Panc1 (cell line): ENCODE measurements around the gene PAH. TPM values are rescaled to one million over a fixed set of nuclear protein-coding genes. Genes with fewer than 3 reads are reported as not detected.
A peak's percentile ranks its signal among the peaks of the same experiment; 100 is the strongest.

Source experiments
- ATAC-seq: fragments of 200-7000 bp; cut with Tn5 transposase; 2 replicates; pipeline ENCODE4 v1.9.1; 2020; ENCODE audit warnings: mild to moderate bottlenecking, moderate library complexity
- BruUV-seq: library from RNA; stranded (reverse); fragments of 400-500 nt; replicated peaks from 2 replicates; lab custom pipeline; 2021; lab: Mats Ljungman, UMichigan
- CTCF ChIA-PET: fragments of 300-600 bp; sonication (Branson Sonifier 250); formaldehyde crosslinking; loops from one replicate; lab custom pipeline; 2022; ENCODE audit warnings: antibody characterized with exemption; lab: Charles Lee
- POLR2A ChIA-PET: fragments of 300-600 bp; sonication (Branson Sonifier 250); formaldehyde crosslinking; loops from one replicate; lab custom pipeline; 2022; ENCODE audit warnings: antibody characterized with exemption; lab: Charles Lee
- DNase-seq: peaks from one replicate; pipeline ENCODE4 v3.0.0-alpha.2; 2010; ENCODE audit warnings: low read depth, low spot score
- H3K27ac ChIP-seq: 2 replicates; pipeline ENCODE4 v1.5.1; 2011; ENCODE audit warnings: mild to moderate bottlenecking, low read length, inconsistent platforms
- H3K27me3 ChIP-seq: fragments of 200-500 bp; sonication (Bioruptor generic); 2 replicates; pipeline ENCODE4 v1.6.0; 2014; ENCODE audit warnings: low read length, inconsistent platforms; ENCODE audit not compliant: control insufficient read depth, insufficient read depth
- H3K36me3 ChIP-seq: fragments of 200-500 bp; sonication (Bioruptor generic); 2 replicates; pipeline ENCODE4 v1.5.1; 2014; ENCODE audit warnings: inconsistent platforms, mild to moderate bottlenecking, low read length, moderate library complexity; ENCODE audit not compliant: control insufficient read depth, insufficient read depth
- H3K4me1 ChIP-seq: 2 replicates; pipeline ENCODE4 v1.5.1; 2011; ENCODE audit warnings: inconsistent platforms, mild to moderate bottlenecking, low read length, moderate library complexity; ENCODE audit not compliant: control insufficient read depth, insufficient read depth
- H3K4me3 ChIP-seq, 2 experiments: 2 replicates each; pipeline ENCODE4 v1.5.1; 2011 to 2012; ENCODE audit warnings: low read depth in 2 of 2, low read length in 2 of 2, mild to moderate bottlenecking in 2 of 2, inconsistent platforms in 1 of 2, moderate library complexity in 1 of 2
- H3K9me3 ChIP-seq: fragments of 200-500 bp; sonication (Bioruptor generic); 2 replicates; pipeline ENCODE4 v1.5.1; 2014; ENCODE audit warnings: low read depth, mild to moderate bottlenecking, inconsistent platforms, low read length, moderate library complexity; ENCODE audit not compliant: control insufficient read depth, insufficient read depth
- CTCF ChIP-seq: fragments of 450-650 bp; IDR thresholded peaks from 2 replicates; pipeline ENCODE4 v1.5.1; 2017; ENCODE audit warnings: mild to moderate bottlenecking
- POLR2AphosphoS5 ChIP-seq: IDR thresholded peaks from 2 replicates; pipeline ENCODE4 v1.6.1; 2012; ENCODE audit warnings: mild to moderate bottlenecking, low read depth, low read length, moderate library complexity
- REST ChIP-seq, 2 experiments: IDR thresholded peaks; 2 replicates each; pipeline ENCODE4 v1.6.1; 2011 to 2012; ENCODE audit warnings: low read depth in 2 of 2, control low read depth in 1 of 2, low read length in 1 of 2, mild to moderate bottlenecking in 1 of 2, moderate library complexity in 1 of 2; ENCODE audit not compliant: insufficient read depth in 1 of 2
- SIN3A ChIP-seq: IDR thresholded peaks from 2 replicates; pipeline ENCODE4 v1.6.1; 2012; ENCODE audit warnings: low read depth, mild to moderate bottlenecking, low read length, moderate library complexity, borderline replicate concordance; ENCODE audit not compliant: insufficient read depth
- TCF7L2 ChIP-seq: IDR thresholded peaks from 2 replicates; pipeline ENCODE4 v1.6.1; 2011; ENCODE audit warnings: mild to moderate bottlenecking, low read depth, low read length, inconsistent platforms
- in situ Hi-C: cut with HindIII; loops from 2 replicates; pipeline ENCODE4 v1.10.0; 2016; ENCODE audit warnings: low sequenced_read_pairs, low pct_unique_long_range_greater_than_20kb
- intact Hi-C: fragments of 100-400 bp; cut with micrococcal nuclease; formaldehyde crosslinking; loops from one replicate; pipeline ENCODE4 v1.10.0; 2022; ENCODE audit not compliant: unreplicated experiment
- total RNA-seq: library from RNA; stranded (reverse); gene quantifications from one replicate; pipeline ENCODE4 v1.2.1, GENCODE V29; 2021; ENCODE audit not compliant: unreplicated experiment

PAH gene
- total RNA-seq, 1 experiment from 2014 or later, result 0.51 TPM

DNA sequence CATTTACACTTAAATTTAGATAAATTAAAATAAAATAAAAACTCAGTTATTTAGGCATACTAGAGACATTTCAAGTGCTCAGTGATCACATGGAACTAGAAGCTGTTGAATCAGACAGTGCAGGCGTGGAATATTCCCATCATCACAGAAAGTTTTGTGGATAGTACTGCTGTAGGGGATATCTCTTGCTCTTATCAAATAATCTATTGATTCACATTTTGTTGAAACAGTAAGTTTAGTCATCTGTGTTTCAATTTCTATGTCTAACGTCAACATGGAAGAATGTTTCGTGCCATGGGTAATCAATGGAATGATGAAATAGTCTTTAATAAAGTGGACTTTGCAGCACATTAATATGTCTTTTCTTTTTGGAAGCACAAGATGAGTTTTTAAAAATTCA, 108.6 kb downstream of the PAH start:
- in situ Hi-C loops, result no loop called here
- H3K27ac ChIP-seq, result no peak overlapping the region
- ChIA-PET CTCF (no interaction called here), POLR2A (no interaction called here)
- TF ChIP-seq SIN3A (no peak), REST (IDR thresholded peaks at IDR 0.05; ENCODE audit: insufficient read depth in 1 of 2, low read depth in 2 of 2, low read length in 1 of 2) (no peak), TCF7L2 (no peak), CTCF (no peak), POLR2AphosphoS5 (no peak)
- no peaks in the 10 kb centered on the region for H3K36me3 ChIP-seq
- no peak for DNase-seq
- ATAC-seq, result no peak
- no TSS peak for BruUV-seq
- intact Hi-C loops, result no loop called here
- H3K4me3 ChIP-seq, result no peak overlapping the region
- no peaks in the 10 kb centered on the region for H3K4me1 ChIP-seq
- no peaks in the 10 kb centered on the region for H3K9me3 ChIP-seq
- no peaks in the 10 kb centered on the region for H3K27me3 ChIP-seq

- intact Hi-C loops (no loop called here), in situ Hi-C loops (no loop called here)
- no peak for DNase-seq
- no peak for ATAC-seq
- Histone ChIP-seq H3K4me1 (no peaks in the 10 kb centered on the region), H3K27me3 (no peaks in the 10 kb centered on the region), H3K9me3 (no peaks in the 10 kb centered on the region), H3K36me3 (no peaks in the 10 kb centered on the region), H3K27ac (no peak overlapping the region), H3K4me3 (no peak overlapping the region)
- ChIA-PET CTCF (no interaction called here), POLR2A (no interaction called here)
- BruUV-seq, result no TSS peak
- 0 out of 4 replicates have a peak, but pooled peaks of 1 of the 2 experiments have one; percentile 35 for TF ChIP-seq REST (IDR thresholded peaks at IDR 0.05; ENCODE audit: insufficient read depth in 1 of 2, low read depth in 2 of 2, low read length in 1 of 2)
- no peak for TF ChIP-seq TCF7L2
Observed at GRCh38 chr12:102806592-102806991, 110.5 kb downstream of the PAH start.
